ENCODE results near the gene ARHGEF16. TPM values are rescaled to one million over a fixed set of nuclear protein-coding genes. Genes with fewer than 3 reads are reported as not detected.

ARHGEF16 gene
- total and polyA plus RNA-seq, 8 donors: 14.6 to 149 (median 39.2) TPM

DNA sequence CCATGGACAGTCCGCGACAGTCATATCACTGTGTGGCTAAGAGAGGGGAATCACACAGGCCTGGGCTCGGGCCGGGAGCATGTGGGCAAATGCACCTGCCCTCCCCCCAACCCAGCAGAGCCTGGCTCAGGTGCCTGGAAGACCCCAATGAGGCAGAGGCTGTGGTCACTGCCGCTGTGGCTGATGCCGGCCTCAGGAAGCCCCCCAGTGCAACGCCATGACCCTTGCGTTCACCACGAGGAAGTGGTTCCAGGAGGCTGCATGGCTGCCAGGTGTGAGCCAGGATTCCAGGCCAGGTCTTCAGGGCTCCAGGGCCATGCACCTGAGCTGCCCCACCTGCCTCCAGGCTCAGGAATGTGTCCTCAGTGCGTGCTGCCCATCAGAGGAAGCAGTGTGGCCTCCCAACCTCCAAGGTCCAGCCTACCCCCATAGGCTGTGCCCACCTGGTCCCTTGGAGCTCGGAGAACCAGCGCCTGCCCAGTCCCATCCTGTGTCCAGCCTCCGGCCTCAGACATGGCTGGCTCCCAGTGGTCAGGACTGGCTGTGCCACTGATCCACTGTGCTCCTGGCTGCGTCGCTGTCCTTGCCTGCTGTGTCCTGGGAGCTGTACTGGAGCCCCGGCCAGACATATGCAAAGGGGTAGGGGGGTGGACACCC lies 8.0 kb downstream of the ARHGEF16 start:
- 85 to 96% (median 88%) methylated on average over 11 to 16 of the region's 16 CpGs for WGBS, 5 donors
- TF ChIP-seq POLR2A (IDR thresholded peaks at IDR 0.05): no peak
- no peak for TF ChIP-seq POLR2AphosphoS5 (IDR thresholded peaks at IDR 0.05)
- no peak for TF ChIP-seq EP300 (IDR thresholded peaks at IDR 0.05)
- no peak for TF ChIP-seq CTCF (IDR thresholded peaks at IDR 0.05)
- H3K27me3 ChIP-seq: peaks cover 0 to 11% (median 0%) of the 10 kb centered on the region in 3 donors
- DNase-seq: no peak
- peaks cover 33 to 49% (median 39%) of the 10 kb centered on the region in 4 donors for H3K4me1 ChIP-seq
- peaks cover 0 to 27% (median 7%) of the 10 kb centered on the region in 4 donors for H3K36me3 ChIP-seq
- H3K9me3 ChIP-seq: no peaks in the 10 kb centered on the region
- intact Hi-C loops (cut with DNase I; ENCODE audit: low total_unique reads): no loop called here
- no peak overlapping the region for H3K27ac ChIP-seq
- H3K4me3 ChIP-seq: no peak overlapping the region

DNA sequence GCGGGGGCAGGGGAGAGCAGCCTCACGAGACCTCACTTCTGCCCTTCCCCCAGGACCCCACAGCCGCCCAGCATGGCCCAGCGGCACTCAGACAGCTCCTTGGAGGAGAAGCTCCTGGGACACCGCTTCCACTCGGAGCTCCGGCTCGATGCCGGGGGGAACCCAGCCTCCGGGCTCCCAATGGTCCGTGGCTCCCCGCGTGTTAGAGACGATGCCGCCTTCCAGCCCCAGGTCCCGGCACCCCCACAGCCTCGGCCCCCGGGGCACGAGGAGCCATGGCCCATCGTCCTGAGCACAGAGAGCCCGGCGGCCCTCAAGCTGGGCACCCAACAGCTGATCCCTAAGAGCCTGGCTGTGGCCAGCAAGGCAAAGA lies 8.5 kb downstream of the ARHGEF16 start:
- peaks cover 27 to 46% (median 33%) of the 10 kb centered on the region in 4 donors for H3K4me1 ChIP-seq
- intact Hi-C loops (cut with DNase I; ENCODE audit: low total_unique reads): no loop called here
- H3K27ac ChIP-seq: no peak overlapping the region
- no peak for DNase-seq
- 92 to 97% (median 95%) methylated on average over 21 to 22 of the region's 22 CpGs; no CpG with 5 or more reads in 1 of the 5 donors for WGBS, 5 donors
- H3K36me3 ChIP-seq: peaks cover 0 to 32% (median 7%) of the 10 kb centered on the region in 4 donors
- TF ChIP-seq CTCF (IDR thresholded peaks at IDR 0.05) (no peak), POLR2AphosphoS5 (IDR thresholded peaks at IDR 0.05) (no peak), EP300 (IDR thresholded peaks at IDR 0.05) (no peak), POLR2A (IDR thresholded peaks at IDR 0.05) (no peak)
- H3K27me3 ChIP-seq: peaks cover 0 to 16% (median 0%) of the 10 kb centered on the region in 3 donors
- no peaks in the 10 kb centered on the region for H3K9me3 ChIP-seq
- H3K4me3 ChIP-seq: no peak overlapping the region

DNA sequence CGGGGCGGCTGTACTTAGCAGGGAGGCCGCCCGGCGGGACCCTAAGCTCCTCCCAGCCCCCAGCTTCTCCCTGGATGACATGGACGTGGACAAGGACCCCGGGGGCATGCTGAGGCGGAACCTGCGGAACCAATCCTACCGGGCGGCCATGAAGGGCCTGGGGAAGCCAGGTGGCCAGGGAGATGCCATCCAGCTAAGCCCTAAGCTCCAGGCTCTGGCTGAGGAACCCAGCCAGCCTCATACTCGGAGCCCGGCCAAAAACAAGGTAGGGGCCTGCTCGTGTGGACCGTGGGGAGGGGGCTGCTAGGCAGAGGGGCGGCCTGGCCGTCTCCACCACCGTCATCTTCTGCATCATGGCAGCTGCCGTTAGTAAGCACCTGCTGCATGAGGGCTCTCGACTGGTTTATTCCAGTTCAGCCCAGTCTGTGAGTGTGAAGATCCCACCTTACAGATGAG lies 9.0 kb downstream of the ARHGEF16 start:
- Histone ChIP-seq H3K36me3 (peaks cover 0 to 37% (median 7%) of the 10 kb centered on the region in 4 donors), H3K4me1 (peaks cover 23 to 42% (median 29%) of the 10 kb centered on the region in 4 donors), H3K4me3 (no peak overlapping the region), H3K27ac (no peak overlapping the region), H3K27me3 (peaks cover 0 to 17% (median 0%) of the 10 kb centered on the region in 3 donors), H3K9me3 (no peaks in the 10 kb centered on the region)
- DNase-seq: no peak
- intact Hi-C loops (cut with DNase I; ENCODE audit: low total_unique reads): no loop called here
- TF ChIP-seq POLR2A (IDR thresholded peaks at IDR 0.05) (no peak), POLR2AphosphoS5 (IDR thresholded peaks at IDR 0.05) (no peak), EP300 (IDR thresholded peaks at IDR 0.05) (no peak), CTCF (IDR thresholded peaks at IDR 0.05) (no peak)
- WGBS, 5 donors: 91 to 94% (median 92%) methylated on average over 6 to 20 of the region's 20 CpGs

GRCh38 chr1:3463891-3464648 lies 9.6 kb downstream of the ARHGEF16 start:
- peaks cover 17 to 35% (median 24%) of the 10 kb centered on the region in 4 donors for H3K4me1 ChIP-seq
- peaks cover 0 to 19% (median 0%) of the 10 kb centered on the region in 3 donors for H3K27me3 ChIP-seq
- TF ChIP-seq POLR2A (IDR thresholded peaks at IDR 0.05): no peak
- TF ChIP-seq POLR2AphosphoS5 (IDR thresholded peaks at IDR 0.05): no peak
- no peak for TF ChIP-seq EP300 (IDR thresholded peaks at IDR 0.05)
- TF ChIP-seq CTCF (IDR thresholded peaks at IDR 0.05): no peak
- H3K36me3 ChIP-seq: peaks cover 0 to 43% (median 9%) of the 10 kb centered on the region in 4 donors
- no peak for DNase-seq
- no peak overlapping the region for H3K4me3 ChIP-seq
- no peaks in the 10 kb centered on the region for H3K9me3 ChIP-seq
- 87 to 94% (median 92%) methylated on average over 10 to 21 of the region's 21 CpGs for WGBS, 5 donors
- intact Hi-C loops (cut with DNase I; ENCODE audit: low total_unique reads): no loop called here
- H3K27ac ChIP-seq: no peak overlapping the region
